NCI-H2107 treated with DMSO at 0.1 percent for 48 hours (cell line): ENCODE data around the gene SLC22A9.

Source experiments
- DNase-seq: peaks from one replicate; lab custom pipeline; 2025; ENCODE audit not compliant: unreplicated experiment; lab: John Stamatoyannopoulos, UW

The SLC22A9 gene

GRCh38 chr11:63444160-63444559 is 74.6 kb downstream of the SLC22A9 start:
- DNase-seq = no peak

DNA sequence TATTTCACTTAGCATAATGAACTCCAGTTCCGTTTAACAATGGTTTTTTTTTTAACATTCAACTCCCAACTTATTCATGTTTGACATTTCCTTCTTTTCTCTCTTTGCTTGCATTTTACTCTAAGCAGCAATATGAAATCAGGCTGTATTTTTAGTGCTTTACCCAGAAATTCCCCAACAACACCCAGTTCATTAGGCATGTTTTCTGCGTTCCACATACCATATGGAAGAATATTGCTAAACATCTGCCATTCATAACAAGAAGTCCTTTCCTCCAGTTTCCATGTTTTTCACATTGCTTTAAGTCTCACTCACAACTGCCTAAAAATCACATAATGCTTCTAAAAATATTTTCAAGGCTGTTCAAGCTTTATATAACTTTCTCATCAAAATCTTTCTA is 75.5 kb downstream of the SLC22A9 start:
- DNase-seq = no peak

DNA sequence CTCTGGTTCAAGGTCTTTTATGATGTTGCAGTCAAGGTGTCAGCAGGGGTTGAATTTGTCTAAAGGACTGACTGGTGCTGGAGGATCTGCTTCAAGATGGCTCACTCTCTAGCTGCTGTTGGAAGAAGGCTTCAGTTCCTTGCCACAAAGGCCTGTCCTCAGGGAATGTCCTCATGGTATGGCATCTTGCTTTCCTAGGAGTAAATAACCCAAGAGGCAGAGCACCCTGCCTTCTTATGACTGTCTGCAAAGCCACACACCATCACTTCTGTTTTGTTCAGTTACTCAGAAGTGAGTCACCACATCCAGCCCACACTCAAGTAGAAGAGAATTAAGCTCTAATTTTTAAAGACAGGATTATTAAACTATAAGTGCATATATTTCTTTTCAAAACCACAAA is 76.1 kb downstream of the SLC22A9 start:
- DNase-seq = no peak

DNA sequence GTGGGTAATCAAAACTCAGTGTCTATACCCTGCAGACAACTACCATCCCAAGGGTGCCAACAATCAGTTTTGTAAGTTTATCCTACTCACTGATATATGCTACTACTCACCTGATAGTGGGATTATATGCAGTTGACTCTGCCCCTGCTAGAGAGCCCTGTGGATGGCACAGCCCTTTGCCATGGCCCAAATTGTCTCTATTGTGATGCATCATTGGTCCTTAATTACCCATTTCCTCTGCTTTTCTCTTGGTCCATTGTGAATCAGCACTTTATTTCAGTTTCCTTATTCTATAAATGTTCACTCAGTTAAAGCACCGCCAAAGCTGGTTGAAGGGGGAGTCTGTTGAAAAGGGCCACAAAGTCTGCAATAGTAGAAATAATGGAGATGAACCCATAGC is 79.1 kb downstream of the SLC22A9 start:
- DNase-seq = no peak

DNA sequence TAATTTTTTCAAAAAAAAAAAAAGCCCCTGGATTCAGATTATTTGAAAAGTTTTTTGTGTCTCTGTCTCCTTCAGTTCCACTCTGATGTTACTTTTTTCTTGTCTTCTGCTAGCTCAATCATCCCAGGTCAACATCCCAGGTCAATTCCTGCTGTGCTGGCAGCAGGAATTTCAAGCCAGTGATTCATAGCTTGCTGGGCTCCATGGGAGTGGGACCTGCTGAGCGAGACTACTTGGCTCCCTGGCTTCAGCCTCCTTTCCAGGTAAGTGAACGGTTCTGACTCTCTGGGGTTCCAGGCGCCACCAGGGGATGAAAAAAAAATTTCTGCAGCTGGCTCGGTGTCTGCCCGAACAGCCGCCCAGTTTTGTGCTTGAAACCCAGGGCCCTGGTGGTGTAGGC is 90.0 kb downstream of the SLC22A9 start:
- DNase-seq = no peak
